Esophagus squamous epithelium (tissue), 5 donors: ENCODE results near the gene HBA2. TPM values are rescaled to one million over a fixed set of nuclear protein-coding genes. Genes with fewer than 3 reads are reported as not detected.
"Not testable (repeated sequence)": the region's sequence is repeated elsewhere in the genome, so short reads cannot be mapped to it uniquely, and the experiment has no call there.

Source experiments
- DNase-seq: peaks from one replicate; lab custom pipeline; 2025; lab: John Stamatoyannopoulos, UW
- H3K27ac ChIP-seq, 4 donors: fragments of 200-600 bp; sonication (generic); one replicate each; pipeline ENCODE4 v1.5.1; 2016 to 2019; ENCODE audit warnings: mild to moderate bottlenecking in 1 of 4
- H3K27me3 ChIP-seq, 4 donors: fragments of 200-600 bp; sonication (generic); 1 replicate in 3 of 4; 2 replicates in 1 of 4; pipeline versions ENCODE4 v1.5.1 to v1.6.0; 2017 to 2021; ENCODE audit warnings: antibody characterized with exemption in 1 of 4
- H3K36me3 ChIP-seq, 3 donors: fragments of 200-600 bp; sonication (generic); one replicate each; pipeline ENCODE4 v1.5.1; 2016 to 2019
- H3K4me1 ChIP-seq, 3 donors: fragments of 200-600 bp; sonication (generic); one replicate each; pipeline ENCODE4 v1.5.1; 2017 to 2019
- H3K4me3 ChIP-seq, 4 donors: fragments of 200-600 bp; sonication (generic); 1 replicate in 3 of 4; 2 replicates in 1 of 4; pipeline ENCODE4 v1.5.1; 2016 to 2019; ENCODE audit warnings: mild to moderate bottlenecking in 2 of 4, moderate library complexity in 1 of 4
- H3K9me3 ChIP-seq, 3 donors: fragments of 200-600 bp; sonication (generic); one replicate each; pipeline ENCODE4 v1.5.1; 2016 to 2019
- CTCF ChIP-seq, 6 experiments: fragments of 450-650 bp in 4 of 6; fragments of 200-600 bp in 2 of 6; sonication (generic) in 2 of 6; IDR thresholded peaks; one replicate each; pipeline ENCODE4 v1.5.1; 2016 to 2019; ENCODE audit warnings: antibody characterized with exemption in 6 of 6, mild to moderate bottlenecking in 4 of 6, moderate library complexity in 4 of 6
- POLR2A ChIP-seq, 4 donors: fragments of 450-650 bp; IDR thresholded peaks; one replicate each; pipeline ENCODE4 v1.6.1; 2017; ENCODE audit warnings: antibody characterized with exemption in 4 of 4, mild to moderate bottlenecking in 4 of 4, moderate library complexity in 3 of 4
- WGBS, 2 donors: methylation state at CpG; one replicate each; pipeline ENCODE4 v1.1.5; 2018; 5-methylcytosine and 5-hydroxymethylcytosine counted together
- intact Hi-C: fragments of 100-400 bp; cut with DNase I; formaldehyde crosslinking; loops from one replicate; pipeline ENCODE4 v1.15.0; 2022
- total RNA-seq, 4 donors: library from RNA; depleted of rRNA; stranded (reverse); fragments of >200 nt; gene quantifications; one replicate each; pipeline ENCODE4 v1.1.0, GENCODE V29; 2016
- donor health status: DM: yes; HTN: yes; CAD: no.

The HBA2 gene
- total RNA-seq, 4 donors from 2014 or later: 4.7 to 5.0 TPM; not detected in 2

- 48 to 50% methylated on average over 6 of the region's 6 CpGs for WGBS, 2 donors
Observed at GRCh38 chr16:159136-159849, 13.4 kb upstream of the HBA2 start.

GRCh38 chr16:160242-160641 is 12.4 kb upstream of the HBA2 start:
- H3K36me3 ChIP-seq, DNase-seq, H3K9me3 ChIP-seq, H3K4me3 ChIP-seq, H3K27ac ChIP-seq, intact Hi-C loops, H3K4me1 ChIP-seq: not testable (repeated sequence)
- 81% methylated on average over 5 of the region's 20 CpGs; no CpG with 5 or more reads in 1 of the 2 donors for WGBS, 2 donors
- H3K27me3 ChIP-seq: peaks cover under 1 to 82% (median 5%) of the 10 kb centered on the region in 4 donors

More at GRCh38 chr16:159136-159849, 13.4 kb upstream of the HBA2 start:
- no peak for DNase-seq
- H3K9me3 ChIP-seq: no peaks in the 10 kb centered on the region
- no peak overlapping the region for H3K4me3 ChIP-seq
- no peaks in the 10 kb centered on the region for H3K36me3 ChIP-seq
- TF ChIP-seq POLR2A (IDR thresholded peaks at IDR 0.05) (no peak), CTCF (IDR thresholded peaks at IDR 0.05) (no peak)
- H3K27me3 ChIP-seq: peaks cover 0 to 88% (median 6%) of the 10 kb centered on the region in 4 donors
- intact Hi-C loops: no loop called here
- no peak overlapping the region for H3K27ac ChIP-seq
- peaks cover 3 to 8% (median 7%) of the 10 kb centered on the region in 3 donors for H3K4me1 ChIP-seq

GRCh38 chr16:160691-161190 is 11.9 kb upstream of the HBA2 start:
- Histone ChIP-seq H3K27me3 (peaks cover 6 to 82% (median 8%) of the 10 kb centered on the region in 4 donors), H3K27ac (no peak overlapping the region)

GRCh38 chr16:162271-162991 is 10.2 kb upstream of the HBA2 start:
- Histone ChIP-seq H3K4me1 (peaks cover 15 to 21% (median 17%) of the 10 kb centered on the region in 3 donors), H3K27me3 (peaks cover 7 to 82% (median 22%) of the 10 kb centered on the region in 4 donors), H3K9me3 (no peaks in the 10 kb centered on the region), H3K27ac (no peak overlapping the region), H3K36me3 (no peaks in the 10 kb centered on the region), H3K4me3 (no peak overlapping the region)
- 81 to 90% methylated on average over 6 to 9 of the region's 13 CpGs for WGBS, 2 donors
- no peak for DNase-seq
- intact Hi-C loops: no loop called here
- TF ChIP-seq POLR2A (IDR thresholded peaks at IDR 0.05) (no peak), CTCF (IDR thresholded peaks at IDR 0.05) (no peak)

More at GRCh38 chr16:160691-161190, 11.9 kb upstream of the HBA2 start:
- Histone ChIP-seq H3K36me3 (no peaks in the 10 kb centered on the region), H3K4me1 (peaks cover 5 to 9% (median 8%) of the 10 kb centered on the region in 3 donors), H3K9me3 (no peaks in the 10 kb centered on the region), H3K4me3 (no peak overlapping the region)
- DNase-seq: no peak
- TF ChIP-seq CTCF (IDR thresholded peaks at IDR 0.05) (no peak), POLR2A (IDR thresholded peaks at IDR 0.05) (no peak)
- intact Hi-C loops: no loop called here
- 46 to 61% methylated on average over 12 of the region's 18 CpGs for WGBS, 2 donors

GRCh38 chr16:163139-163538 is 9.5 kb upstream of the HBA2 start:
- H3K4me3 ChIP-seq, H3K9me3 ChIP-seq, H3K36me3 ChIP-seq, intact Hi-C loops, H3K27ac ChIP-seq, DNase-seq: not testable (repeated sequence)
- Histone ChIP-seq H3K27me3 (peaks cover 7 to 84% (median 29%) of the 10 kb centered on the region in 4 donors), H3K4me1 (peaks cover 15 to 21% (median 17%) of the 10 kb centered on the region in 3 donors)
- WGBS, 2 donors: 57% methylated on average over 1 of the region's 10 CpGs; no CpG with 5 or more reads in 1 of the 2 donors

- DNase-seq, intact Hi-C loops, H3K36me3 ChIP-seq: not testable (repeated sequence)
Observed at GRCh38 chr16:163696-164095, 9.0 kb upstream of the HBA2 start.

GRCh38 chr16:164134-164823 is 8.4 kb upstream of the HBA2 start:
- H3K4me1 ChIP-seq: peaks cover 15 to 21% (median 17%) of the 10 kb centered on the region in 3 donors
- peaks cover 7 to 84% (median 32%) of the 10 kb centered on the region in 4 donors for H3K27me3 ChIP-seq
- H3K4me3 ChIP-seq, intact Hi-C loops, H3K9me3 ChIP-seq, DNase-seq, H3K36me3 ChIP-seq, H3K27ac ChIP-seq: not testable (repeated sequence)
- WGBS, 2 donors: no CpG with 5 or more reads among the region's 80 CpGs

More at GRCh38 chr16:163696-164095, 9.0 kb upstream of the HBA2 start:
- not testable (repeated sequence) for H3K4me3 ChIP-seq, H3K27ac ChIP-seq, H3K9me3 ChIP-seq
- WGBS, 2 donors: 0 to 24% methylated on average over 1 to 3 of the region's 3 CpGs
- peaks cover 15 to 21% (median 17%) of the 10 kb centered on the region in 3 donors for H3K4me1 ChIP-seq
- peaks cover 7 to 84% (median 32%) of the 10 kb centered on the region in 4 donors for H3K27me3 ChIP-seq
